ENCODE measurements around the gene CASK.

DNA sequence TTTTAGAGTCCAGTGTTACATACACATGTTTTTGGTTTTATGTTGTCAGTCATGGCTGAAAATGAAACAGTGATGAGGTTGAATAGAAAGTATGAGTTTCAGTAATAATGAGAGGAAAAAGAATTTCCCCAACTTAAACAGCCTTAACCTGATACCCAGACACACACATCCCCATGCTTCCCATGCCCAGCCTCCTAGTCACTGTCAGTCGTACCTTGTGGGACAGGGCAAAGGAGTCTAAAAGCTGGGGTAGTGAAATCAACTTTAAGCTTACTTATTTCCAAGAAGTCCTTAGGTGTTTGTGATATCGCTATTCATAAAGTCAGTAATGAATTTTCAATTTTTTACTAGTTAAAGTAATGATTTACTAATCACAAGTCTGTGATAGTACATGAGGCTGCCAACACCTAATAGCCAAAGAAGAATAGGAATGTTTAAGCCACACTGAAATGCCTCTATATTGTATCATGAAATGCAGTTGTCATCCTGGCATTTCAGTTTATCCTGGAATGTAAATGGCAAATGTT is 258.9 kb downstream of the CASK start:
- TF ChIP-seq, protein P1, sequence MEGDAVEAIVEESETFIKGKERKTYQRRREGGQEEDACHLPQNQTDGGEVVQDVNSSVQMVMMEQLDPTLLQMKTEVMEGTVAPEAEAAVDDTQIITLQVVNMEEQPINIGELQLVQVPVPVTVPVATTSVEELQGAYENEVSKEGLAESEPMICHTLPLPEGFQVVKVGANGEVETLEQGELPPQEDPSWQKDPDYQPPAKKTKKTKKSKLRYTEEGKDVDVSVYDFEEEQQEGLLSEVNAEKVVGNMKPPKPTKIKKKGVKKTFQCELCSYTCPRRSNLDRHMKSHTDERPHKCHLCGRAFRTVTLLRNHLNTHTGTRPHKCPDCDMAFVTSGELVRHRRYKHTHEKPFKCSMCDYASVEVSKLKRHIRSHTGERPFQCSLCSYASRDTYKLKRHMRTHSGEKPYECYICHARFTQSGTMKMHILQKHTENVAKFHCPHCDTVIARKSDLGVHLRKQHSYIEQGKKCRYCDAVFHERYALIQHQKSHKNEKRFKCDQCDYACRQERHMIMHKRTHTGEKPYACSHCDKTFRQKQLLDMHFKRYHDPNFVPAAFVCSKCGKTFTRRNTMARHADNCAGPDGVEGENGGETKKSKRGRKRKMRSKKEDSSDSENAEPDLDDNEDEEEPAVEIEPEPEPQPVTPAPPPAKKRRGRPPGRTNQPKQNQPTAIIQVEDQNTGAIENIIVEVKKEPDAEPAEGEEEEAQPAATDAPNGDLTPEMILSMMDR (IDR thresholded peaks at IDR 0.05) = no peak
- TF ChIP-seq POLR2AphosphoS5 (IDR thresholded peaks at IDR 0.05) = no peak

All from upper lobe of left lung (tissue), 4 donors.